Raji (cell line): Measurements from ENCODE around the gene TBC1D22B.

Source experiments
- POLR2A ChIP-seq: IDR thresholded peaks from 2 replicates; pipeline ENCODE4 v1.6.1; 2011; ENCODE audit warnings: low read depth, low read length, control low read depth; ENCODE audit not compliant: insufficient read depth

The TBC1D22B gene

GRCh38 chr6:37273690-37274089, 16.1 kb downstream of the TBC1D22B start:
- no peak for TF ChIP-seq POLR2A

DNA sequence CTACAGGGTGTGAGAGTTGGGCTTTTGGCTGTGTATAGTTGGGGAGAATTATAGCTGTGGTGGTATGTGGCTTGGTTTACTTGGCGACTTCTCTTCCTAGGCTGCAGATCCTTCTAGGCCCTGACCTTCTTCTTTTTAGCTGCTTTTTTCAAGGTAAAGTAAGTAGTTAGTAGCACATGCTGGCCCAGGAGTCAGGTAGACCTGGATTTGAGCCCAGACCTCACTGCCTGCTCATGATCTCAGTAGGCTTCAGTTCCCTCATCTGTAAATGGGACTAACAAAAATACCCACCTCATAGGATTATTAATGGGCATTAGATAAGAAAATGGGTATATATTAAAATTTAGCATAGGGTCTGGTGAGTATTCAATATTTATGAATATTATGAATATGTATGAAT, 17.8 kb downstream of the TBC1D22B start:
- no peak for TF ChIP-seq POLR2A

- no peak for TF ChIP-seq POLR2A
These were observed 19.4 kb downstream of the TBC1D22B start for GRCh38 chr6:37277001-37277409.

DNA sequence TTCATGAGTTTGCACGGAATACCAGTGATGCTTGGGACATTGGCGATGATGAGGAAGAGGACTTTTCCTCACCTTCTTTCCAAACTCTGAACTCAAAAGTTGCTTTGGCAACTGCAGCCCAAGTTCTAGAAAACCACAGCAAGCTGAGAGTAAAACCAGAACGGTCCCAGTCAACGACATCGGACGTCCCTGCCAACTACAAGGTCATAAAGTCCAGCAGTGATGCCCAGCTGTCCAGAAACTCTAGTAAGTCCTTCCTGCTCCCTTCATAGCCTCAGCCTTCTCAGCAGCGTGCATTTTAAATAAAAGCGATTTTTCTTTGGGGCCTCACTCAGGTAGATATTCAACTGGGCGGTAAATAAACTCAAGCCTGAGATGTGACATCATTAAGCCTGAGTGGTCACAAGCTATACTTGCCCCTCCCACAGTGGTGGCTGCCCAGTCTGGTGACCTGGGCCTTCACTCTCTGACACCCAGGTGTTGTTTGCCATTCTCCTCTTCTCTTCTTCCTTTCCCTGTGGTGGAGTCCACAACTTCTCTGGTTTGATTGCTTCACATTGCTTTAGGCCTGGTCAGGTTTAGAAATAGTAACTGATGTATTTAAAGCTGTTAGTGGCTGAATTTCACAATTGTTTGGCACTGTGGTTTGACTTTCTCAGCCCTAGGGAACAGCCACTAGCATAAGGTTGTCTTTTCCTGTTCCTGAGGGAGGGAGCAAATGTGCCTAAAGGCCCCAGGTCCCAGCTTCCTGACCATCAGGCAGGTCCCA, 22.0 kb downstream of the TBC1D22B start:
- no peak for TF ChIP-seq POLR2A

GRCh38 chr6:37280162-37280887, 22.8 kb downstream of the TBC1D22B start:
- no peak for TF ChIP-seq POLR2A

DNA sequence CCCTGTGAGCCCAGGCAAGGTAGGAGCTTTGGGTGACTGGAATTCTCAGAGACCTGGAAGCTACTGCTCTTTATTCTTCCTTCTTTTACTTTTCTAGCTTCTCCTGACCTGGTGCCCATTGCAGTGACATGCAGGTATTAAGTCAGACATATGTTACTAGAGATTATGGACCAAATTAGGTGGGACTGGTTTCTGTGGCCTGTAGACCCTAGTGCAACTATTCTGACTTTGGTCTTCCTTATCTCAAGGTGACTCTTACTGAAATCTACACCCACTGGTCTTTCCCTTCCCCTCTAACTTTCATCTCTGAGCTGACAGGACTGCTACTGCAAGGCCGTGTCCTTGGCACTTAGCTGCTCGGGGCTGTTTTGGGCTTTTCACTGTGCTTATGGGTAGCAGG, 24.8 kb downstream of the TBC1D22B start:
- no peak for TF ChIP-seq POLR2A

- TF ChIP-seq POLR2A, result no peak
These were observed 25.7 kb downstream of the TBC1D22B start for GRCh38 chr6:37283268-37283667.

- TF ChIP-seq POLR2A, result no peak
These were observed 26.1 kb downstream of the TBC1D22B start for GRCh38 chr6:37283671-37284151.

GRCh38 chr6:37284781-37285180, 27.2 kb downstream of the TBC1D22B start:
- TF ChIP-seq POLR2A, result no peak

GRCh38 chr6:37285861-37286311, 28.3 kb downstream of the TBC1D22B start:
- no peak for TF ChIP-seq POLR2A

DNA sequence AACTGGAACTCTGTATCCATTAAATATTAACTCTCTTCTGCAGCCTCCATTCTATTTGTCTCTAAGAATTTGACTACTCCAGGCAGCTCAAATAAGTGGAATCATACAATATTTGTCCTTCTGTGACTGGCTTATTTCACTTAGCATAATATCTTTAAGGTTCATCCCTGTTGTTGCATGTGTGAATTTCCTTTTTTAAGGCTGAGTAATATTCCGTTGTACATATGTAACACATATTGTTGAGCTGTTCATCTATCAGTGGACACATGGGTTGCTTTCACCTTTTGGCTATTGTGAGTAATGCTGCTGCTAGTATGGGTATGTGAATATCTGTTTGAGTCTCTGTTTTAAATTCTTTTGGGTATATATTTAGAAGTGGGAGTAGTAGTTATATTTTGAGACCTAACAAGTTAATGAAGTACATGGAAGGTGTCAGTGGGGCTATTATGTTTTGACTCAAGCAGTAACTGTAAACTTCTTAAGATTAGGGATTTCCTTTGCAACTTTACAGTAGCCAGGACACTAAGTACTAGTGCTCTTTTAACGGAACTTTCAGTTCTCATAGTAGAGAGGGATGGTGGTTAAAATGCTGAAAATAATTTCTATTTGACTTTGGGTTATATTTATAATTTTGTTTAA, 30.1 kb downstream of the TBC1D22B start:
- no peak for TF ChIP-seq POLR2A

DNA sequence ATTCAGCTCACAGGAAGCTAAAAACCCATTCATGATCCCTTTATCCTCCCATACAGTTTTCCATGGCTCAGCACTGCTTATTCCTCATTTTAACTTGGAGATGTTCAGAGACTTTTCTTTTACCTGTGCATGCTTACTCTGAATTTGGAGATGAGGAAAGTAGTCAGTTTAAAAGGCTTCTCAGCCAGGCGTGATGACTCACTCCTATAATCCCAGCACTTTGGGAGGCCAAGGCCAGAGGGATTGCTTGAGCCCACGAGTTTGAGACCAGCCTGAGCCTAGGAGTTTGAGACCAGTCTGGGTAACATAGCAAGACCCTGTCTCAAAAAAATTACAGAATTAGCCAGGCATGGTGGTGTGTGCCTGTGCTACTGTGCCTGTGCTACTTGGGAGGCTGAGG, 30.7 kb downstream of the TBC1D22B start:
- no peak for TF ChIP-seq POLR2A

DNA sequence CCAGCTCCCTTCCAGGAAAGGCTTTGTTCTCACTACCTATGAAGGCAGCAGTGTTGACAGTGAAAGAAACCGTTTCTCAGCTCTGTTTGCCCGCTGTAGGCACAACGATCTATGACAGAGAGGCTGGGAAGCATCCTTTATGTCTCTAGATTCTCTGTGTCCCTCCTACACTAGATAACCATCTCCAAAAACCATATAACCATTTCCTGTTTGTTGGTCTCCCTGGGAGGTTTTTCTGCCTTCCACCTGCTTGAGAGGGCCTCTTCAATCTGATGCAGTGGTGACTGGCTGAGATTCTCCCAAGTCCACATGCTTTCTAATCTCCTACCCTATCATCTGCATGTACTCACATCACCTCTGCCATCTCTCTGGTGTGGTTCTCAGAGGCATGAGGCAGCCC, 32.4 kb downstream of the TBC1D22B start:
- no peak for TF ChIP-seq POLR2A

DNA sequence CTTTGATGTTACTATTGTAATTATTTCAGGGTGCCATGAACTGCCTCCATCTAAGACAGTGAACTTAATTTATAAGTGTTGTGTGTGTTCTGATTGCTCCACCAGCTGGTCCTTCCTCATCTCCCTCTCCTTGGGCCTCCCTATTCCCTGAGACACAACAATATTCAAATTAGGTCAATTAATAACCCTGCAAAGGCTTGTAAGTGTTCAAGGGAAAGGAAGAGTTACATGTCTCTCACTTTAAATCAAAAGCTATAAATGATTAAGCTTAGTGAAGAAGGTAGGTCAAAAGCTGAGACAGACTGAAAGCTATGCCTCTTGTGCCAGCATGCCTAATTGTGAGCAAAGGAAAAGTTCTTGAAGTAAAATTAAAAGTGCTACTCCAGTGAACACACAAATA, 35.9 kb downstream of the TBC1D22B start:
- TF ChIP-seq POLR2A, result no peak

DNA sequence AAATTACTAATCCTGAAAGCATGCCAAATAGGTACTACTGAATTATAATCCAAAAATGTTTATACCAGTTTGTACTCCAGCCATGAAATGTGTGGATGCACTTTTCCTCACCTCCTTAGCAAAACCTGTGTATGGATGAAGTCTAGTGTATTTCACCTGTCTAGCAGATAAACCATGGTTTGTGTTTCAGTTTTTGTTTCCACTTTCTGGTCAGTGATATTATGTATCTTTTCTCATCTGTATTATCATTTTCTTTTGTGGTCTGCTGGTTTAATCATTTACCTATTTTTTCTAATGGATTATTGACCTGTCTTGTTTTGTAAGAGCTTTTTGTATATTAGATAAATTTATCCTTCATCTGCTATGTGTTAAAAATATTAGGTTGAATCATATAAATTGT, 41.4 kb downstream of the TBC1D22B start:
- TF ChIP-seq POLR2A, result no peak

DNA sequence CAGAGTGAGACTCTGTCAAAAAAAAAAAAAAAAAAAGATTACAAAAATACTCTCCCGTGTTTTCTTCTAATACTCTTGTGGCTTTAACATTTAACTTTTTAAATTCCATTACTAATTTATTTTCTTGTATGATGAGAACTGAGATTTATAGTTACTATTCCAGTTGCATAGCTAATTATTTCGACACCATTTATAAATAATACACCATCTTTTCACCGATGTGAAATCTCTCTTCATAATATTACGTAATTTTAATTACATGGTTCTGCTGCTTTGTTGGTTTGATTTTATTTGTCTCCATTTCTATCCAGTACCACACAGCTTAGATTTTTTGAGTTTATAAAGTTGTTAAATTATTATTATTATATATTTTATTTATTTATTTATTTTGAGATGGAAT, 42.4 kb downstream of the TBC1D22B start:
- TF ChIP-seq POLR2A, result no peak
